Activated T-helper 9 cell treated with anti-CD3 and anti-CD28 coated beads, Interleukin-2, amount 50 U/mL, for 16 hours (primary cell): ENCODE results near the gene EMID1.

Source experiments
- DNase-seq: peaks from one replicate; pipeline ENCODE4 v3.0.0-alpha.2; 2020; ENCODE audit warnings: low read depth

Gene EMID1

DNA sequence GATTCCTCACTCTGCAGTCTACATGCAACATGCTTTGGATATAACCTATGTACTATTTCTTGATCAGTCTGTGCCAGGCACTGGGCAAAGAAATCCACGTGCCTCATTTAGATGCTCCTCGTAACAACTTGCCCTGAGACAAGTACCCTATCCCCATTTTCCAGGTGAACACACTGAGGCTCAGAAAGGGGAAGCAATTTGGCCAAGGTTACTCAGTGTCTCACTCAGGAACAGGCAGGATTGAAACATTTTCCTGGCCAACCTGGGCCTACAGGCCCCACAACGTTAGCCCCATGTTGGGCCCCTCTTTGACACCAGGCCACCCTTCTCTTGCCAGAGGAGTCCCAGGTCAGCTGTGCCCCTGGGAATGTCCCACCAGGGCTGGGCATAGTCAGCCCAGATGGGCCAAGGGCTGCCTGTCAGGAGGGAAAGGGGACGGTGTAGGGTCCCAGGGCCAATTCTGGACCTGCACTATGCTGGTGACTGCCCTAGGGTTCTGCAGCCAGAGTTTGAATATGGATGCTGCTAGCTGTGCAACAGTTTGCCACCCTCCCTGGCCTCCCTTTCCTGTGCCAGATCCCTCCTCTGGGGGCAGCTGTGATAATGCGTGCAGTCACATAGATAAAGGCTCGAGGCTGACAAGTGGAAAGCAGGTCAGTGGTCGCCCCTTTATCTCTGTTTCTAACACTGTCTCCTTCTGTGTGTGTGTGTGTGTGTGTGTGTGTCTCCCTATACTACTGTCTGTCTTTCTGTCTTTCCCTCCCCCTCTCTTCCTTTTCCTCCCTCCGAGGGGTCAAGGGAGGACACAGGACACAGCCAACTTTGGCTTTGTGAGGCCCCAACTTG is 10.4 kb upstream of the EMID1 start:
- no peak for DNase-seq

DNA sequence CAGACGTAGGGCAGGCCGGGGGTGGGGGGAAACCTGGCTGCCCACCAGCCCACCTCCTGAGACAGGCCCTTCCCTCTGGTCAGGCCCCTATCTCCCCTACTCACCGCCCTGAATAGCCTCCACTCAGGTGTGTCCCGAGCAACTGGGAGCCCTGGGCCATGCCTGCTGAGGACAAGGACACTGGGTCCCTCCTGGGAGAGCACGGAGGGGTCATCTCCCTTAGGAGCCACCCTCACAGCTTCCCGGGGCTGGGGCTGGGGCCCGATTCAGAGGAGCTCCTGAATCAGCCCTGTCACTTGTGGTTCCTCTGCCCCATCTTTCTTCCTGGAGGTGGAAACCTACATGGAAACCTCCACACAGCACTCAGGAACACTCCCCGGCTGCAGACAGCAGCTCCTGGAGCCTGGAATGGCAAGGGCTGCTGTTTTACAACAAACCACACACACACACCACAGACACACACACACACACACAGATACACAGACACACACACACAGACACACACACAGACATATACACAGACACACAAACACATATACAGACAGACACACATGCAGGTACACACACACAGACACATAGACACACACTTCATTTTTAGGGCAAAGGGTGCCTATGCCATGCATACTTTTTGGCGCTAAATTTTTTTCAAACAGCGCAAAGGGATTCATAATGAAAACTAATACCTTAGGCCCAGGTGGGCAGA is 9.6 kb upstream of the EMID1 start:
- no peak for DNase-seq

- no peak for DNase-seq
These were observed 8.6 kb upstream of the EMID1 start for GRCh38 chr22:29197096-29197495.

DNA sequence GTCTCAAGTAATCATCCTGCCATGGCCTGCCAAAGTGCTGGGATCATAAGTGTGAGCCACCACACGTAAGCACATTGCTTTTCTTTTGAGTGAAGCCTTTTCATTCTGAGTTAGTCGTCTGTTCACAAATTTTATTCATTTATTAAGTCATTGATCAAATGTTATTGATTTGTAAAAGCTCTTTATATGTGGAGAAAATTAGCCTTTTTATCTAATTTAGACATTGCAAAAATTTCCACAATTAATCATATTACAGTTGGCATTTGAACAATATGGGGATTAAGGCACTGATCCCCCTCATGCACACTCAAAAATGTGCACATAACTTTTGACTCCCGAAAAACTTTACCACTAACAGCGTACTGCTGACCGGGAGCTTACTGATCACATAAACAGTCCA is 7.5 kb upstream of the EMID1 start:
- no peak for DNase-seq

DNA sequence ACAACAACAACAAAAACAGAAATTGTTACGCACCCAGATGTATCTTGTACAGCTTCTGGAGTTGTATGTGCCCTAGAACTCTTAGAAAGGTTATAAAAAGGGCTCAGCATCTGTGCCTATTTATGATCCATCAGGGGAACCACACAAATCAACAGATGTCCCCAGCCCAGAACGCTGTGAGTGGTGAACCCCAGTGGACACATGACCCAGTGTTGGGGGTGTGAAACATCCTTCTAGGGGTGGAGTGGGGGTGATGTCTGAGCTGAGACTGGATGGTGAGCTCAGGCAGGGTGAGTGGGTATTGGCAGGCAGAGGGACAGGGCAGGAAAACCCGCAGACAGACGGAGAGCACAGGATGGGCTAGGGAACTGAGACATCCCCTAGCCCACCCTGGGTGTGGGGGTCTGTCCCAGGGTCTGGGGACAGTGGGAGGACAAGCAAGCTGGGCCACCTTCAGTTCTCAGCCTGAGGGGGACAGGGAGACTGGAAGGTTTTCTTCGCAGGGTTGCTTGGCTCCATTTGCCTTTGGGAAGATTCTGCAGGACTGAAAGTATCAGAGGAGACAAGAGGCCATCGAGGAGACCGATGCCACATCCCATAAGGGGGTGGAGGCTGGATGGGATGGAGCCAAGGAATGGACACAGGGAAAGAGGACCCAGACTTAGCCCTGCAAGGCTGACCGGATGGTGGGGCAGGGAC is 5.8 kb upstream of the EMID1 start:
- no peak for DNase-seq

DNA sequence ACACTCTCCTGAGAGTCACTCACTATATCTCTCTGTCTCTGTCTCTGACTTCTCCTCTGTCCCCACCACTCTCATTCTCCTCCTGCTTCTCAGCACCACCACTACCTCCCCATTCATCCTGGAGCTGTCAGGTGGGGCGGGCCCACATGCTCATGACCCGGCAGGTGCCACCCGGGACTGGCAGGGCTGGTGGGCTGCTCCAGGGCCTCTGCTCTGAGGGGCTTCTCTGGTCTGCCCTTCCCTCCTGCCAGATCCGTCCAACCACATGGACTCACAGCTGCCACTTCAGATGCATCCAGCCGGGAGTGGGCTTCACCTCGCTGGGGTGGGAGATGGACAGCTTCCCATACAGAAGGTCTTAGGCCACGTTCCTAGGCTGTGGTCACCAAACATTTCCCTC is 4.8 kb upstream of the EMID1 start:
- no peak for DNase-seq

DNA sequence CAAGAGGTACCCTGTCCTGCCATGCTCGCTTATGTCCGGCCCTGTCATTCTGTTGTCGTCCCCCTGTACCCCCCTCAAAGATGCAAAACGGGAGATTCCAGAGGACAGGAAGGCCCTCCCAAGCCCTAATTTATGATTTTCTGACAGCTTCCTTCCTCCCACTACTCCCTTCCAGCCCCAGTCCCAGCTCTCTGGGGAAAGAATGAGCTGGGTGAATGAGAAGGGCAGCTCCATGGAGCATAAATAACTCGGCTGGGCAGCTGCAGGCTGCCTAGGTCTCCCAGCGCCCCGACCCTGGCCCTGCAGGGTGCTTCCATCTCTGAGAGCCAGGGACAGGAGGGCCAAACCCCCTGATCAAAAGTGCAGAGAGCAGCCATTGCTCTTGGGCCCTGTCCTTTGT is 3.9 kb upstream of the EMID1 start:
- no peak for DNase-seq

DNA sequence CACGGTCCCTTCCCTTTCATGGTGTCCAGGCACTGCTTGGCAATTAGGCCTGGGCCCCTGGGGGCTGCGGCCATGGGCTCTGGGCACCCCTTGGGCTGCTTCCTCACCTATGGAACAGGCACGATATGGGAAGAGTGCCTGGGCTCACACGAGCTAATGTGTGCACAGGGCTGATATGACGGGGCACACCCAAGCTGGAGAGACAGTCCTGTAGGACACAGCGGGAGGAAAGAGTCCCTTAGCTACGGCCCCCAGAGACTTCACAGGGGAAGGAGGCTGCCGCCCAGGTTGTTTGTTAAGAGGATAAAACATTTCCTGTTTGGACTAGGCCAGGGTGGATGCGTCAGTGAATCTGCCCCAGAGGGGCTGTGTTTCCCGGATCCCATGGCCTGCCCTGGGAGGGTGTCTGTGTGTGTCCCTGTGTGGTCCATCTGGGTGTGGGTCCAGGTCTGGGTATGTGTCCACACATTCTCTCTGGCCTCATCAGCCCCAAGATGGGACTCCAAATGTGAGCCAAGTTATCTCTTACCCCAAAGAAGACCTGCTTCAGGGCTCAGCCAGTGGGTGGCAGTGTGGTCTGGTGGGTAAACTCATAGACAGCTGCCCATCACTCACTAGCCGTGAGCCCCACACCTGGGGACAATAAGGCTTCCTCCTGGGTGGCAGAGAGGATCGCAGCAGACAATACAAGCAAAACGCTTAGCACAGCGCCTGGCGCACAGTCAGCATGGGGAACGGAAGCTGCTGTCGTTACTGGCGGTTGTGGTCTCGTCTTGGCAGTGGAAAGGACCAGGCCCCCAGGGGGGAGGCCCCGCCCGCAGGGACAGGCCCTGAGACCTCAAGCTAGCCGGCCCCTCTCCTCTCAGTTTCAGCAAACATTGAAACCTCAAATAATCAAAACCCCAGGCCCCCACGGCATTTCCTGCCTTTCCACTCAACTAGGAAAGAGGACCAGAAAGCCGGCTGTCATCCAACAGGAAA is 3.2 kb upstream of the EMID1 start:
- peak; percentile 21 for DNase-seq

DNA sequence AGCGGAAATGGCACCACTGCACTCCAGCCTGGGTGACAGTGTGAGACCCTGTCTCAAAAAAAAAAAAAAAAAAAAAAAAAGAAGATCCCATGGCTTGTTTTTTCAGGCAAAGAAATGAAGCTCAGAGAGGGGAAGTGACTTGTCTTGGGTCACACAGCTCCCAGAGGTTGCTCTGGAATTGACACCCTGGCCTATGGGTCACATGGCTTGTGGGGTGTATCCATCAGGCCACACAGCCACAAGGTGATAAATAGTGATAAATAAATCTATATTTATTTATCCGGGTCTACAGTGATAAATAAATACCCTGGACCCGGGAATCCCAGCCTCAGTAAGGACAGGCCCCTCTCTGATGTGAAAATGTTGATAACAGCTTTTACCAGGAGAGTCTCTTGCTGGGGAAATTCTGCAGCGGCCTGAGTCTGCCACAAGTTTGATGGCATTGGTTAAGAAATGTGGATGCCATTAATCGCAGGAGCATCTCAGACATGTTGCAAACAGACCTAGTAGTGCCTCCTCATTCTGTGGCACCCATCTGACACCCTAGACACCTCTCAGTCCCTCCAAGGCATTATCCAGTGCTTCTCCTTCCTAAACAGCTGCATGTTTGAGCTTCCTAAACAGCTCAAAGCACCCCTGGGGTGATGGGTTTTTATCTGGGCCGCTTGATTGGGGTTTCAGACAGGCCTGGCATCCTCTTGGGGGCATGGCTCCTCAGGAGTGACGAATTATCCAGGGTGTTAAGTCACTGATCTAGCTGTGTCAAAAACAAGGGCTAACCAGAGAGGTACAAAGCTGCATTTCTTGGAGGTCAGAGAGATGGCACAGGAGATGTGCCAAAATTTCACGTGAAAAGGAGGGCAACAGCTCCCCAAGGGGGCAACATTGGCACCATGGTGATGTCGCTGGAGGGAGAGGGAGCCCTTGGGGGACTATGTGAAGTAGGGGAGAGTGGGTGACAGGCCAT is 1.9 kb upstream of the EMID1 start:
- no peak for DNase-seq

- DNase-seq: no peak
These were observed 1.1 kb upstream of the EMID1 start for GRCh38 chr22:29204455-29205183.

- no peak for DNase-seq
These were observed 473 bp upstream of the EMID1 start for GRCh38 chr22:29205252-29205593.

DNA sequence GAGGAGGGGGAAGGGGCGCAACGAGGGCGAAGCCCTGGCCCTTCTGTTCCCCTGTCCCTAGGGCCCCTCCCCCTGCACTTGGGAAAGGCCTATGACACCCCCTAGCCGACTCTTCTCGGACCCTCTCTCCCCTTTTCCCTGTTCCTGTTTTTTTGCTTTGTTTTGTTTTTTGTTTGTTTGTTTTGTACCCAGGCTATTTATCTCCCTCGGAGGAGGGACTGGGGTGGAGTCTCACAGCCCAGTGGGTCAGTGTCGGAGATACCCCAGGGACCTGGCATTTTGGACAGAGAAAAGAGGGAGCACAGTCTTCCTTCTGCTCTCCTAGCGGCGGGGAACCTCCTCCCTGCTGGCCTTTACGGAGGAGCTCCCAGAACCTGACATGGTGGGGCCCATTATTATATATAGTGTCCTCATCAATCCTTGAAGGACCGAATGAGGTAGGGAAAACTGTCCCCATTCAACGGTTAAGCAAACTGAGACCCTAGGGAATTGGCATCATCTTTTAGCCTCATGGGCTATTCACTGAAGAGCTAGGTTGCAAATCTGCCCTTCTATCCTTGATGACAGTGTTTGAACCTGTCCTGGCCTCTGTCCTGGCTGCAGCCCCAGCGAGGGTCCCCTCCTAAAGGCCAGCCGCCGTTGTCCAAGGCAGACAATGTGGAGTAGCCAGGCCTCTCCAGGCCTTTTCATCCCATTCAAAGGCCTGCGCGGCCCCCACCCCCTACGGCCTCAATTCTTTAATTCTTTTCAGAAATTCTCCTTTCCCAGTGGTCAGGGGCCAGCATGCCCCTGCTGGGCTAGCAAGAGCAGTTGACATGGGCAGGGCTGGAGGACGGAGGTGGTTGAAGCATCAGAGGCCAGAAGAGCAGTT is 911 bp downstream of the EMID1 start:
- no peak for DNase-seq

DNA sequence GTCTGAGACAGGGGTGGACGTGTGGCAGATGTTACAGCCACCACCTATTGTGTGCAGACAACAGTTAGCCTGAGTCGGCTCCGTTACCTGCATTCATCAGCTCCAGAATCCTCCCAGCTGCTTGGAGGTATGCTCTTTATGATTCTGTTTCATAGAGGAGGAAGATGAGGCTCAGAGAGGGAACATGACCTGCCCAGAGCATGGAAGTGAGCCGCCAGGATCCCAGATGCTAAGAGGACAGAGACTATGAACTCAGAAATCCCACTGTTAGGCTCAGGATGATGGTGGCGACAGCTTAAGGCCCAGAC is 1.5 kb downstream of the EMID1 start:
- no peak for DNase-seq

GRCh38 chr22:29207562-29208501 is 2.1 kb downstream of the EMID1 start:
- DNase-seq: no peak

GRCh38 chr22:29208502-29208862 is 2.8 kb downstream of the EMID1 start:
- no peak for DNase-seq

DNA sequence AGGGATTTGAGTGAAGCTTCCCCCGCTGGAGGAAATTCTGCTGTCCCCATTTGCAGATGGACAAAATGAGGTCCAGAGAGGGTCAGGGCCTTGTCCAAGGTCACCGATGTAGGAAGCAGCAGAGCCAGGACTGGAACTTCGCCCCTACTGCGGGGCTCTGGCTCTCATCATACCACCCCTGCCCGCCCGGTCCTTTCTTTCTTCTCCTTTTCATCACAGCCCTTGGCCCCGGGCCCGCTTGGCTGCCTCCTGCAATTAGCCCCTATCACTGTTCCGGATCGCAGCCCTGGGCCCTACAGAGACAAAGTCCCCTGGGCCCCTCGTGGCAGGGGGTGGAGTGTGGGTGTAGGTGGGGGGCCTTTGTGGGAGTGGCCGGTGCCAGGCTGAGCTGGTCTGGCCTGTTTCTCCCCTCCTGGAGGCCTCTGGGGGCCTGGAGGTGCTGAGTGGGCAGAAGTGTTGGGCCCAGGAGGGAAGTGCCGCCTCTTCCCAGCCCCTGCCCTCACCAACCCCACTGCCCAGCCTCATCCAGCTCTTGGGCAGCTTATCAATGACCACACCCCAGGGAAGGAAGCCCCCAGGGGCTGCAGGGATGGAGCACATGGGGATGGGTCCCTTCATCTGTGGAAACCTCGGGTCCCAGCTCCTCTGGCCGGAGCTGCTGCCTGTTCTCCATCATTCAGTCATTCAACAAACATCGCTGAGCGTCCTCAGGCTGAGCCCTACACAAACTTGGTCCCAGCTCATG is 3.4 kb downstream of the EMID1 start:
- DNase-seq: no peak

DNA sequence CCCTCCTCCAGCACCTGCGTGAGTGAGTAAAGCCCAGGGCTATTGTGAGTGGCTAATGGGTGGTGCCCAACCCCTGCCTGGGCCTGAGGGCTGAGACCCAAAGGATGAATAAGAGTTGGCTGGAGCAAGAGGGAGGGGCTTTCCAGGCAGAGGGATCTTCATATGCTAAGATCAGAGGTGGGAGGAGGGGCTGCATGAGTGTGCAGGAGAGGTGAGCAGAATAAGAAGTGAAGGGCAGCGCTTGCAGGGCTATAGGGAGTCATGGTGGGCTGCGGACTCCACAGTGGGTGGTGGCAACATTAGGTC is 3.9 kb downstream of the EMID1 start:
- DNase-seq: no peak

DNA sequence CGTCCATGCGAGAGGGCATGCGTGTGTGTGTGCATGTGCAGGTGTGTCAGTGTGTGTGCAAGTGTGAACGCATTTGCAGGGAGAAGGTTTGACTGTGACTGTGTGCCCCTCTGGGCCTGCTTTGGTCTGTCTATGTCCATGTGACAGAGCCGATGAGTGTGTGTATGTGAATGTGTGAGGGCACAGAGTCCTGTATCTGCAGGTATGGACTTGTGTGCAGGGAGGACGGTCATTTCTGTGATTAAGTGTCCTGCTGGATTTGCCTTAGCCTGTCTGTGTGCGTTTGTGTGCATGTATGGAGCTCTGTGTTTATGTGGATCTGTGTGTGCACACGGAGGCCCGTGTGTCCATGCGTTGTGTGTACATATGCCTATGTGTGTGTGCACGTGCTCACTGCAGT is 5.4 kb downstream of the EMID1 start:
- DNase-seq: no peak
